H1 (cell line): Measurements from ENCODE around the gene FAM162A. TPM values are rescaled to one million over a fixed set of nuclear protein-coding genes. Genes with fewer than 3 reads are reported as not detected.

ENCODE experiments used
- CTCF ChIA-PET: fragments of 300-600 bp; sonication (Branson Sonifier 250); formaldehyde crosslinking; loops from one replicate; lab custom pipeline; 2021; ENCODE audit not compliant: partially characterized antibody; lab: Charles Lee
- POLR2A ChIA-PET: fragments of 300-600 bp; sonication (Branson Sonifier 250); formaldehyde crosslinking; loops from one replicate; lab custom pipeline; 2021; ENCODE audit warnings: inconsistent platforms; ENCODE audit not compliant: partially characterized antibody; lab: Charles Lee
- DNase-seq, 2 experiments: peaks; one replicate each; pipeline versions ENCODE4 v3.0.0 to v3.0.0-alpha.2; 2010 to 2022; ENCODE audit warnings: low spot score in 2 of 2, low read depth in 1 of 2, mixed read lengths in 1 of 2
- FAIRE-seq: peaks from 2 replicates; lab custom pipeline; 2011; peaks lifted over from hg19 to GRCh38; lab: Jason Lieb, UNC
- H2AFZ ChIP-seq: 2 replicates; pipeline ENCODE4 v1.8.1; 2012; ENCODE audit warnings: low read length, inconsistent platforms
- H2AK5ac ChIP-seq: 2 replicates; pipeline ENCODE4 v1.6.1; 2013; ENCODE audit warnings: low read depth, low read length
- H2BK120ac ChIP-seq: replicated peaks from 2 replicates; pipeline ENCODE3; 2013; ENCODE audit warnings: low read depth, low read length, inconsistent platforms
- H2BK12ac ChIP-seq: 2 replicates; pipeline ENCODE4 v1.6.1; 2013; ENCODE audit warnings: low read depth, low read length
- H2BK15ac ChIP-seq: 2 replicates; pipeline ENCODE4 v1.6.1; 2013; ENCODE audit warnings: low read length
- H2BK20ac ChIP-seq: 2 replicates; pipeline ENCODE4 v1.6.1; 2013; ENCODE audit warnings: low read length
- H2BK5ac ChIP-seq: 2 replicates; pipeline ENCODE4 v1.6.1; 2013; ENCODE audit warnings: low read depth, low read length
- H3K14ac ChIP-seq: 2 replicates; pipeline ENCODE4 v1.6.1; 2013; ENCODE audit warnings: inconsistent platforms; ENCODE audit not compliant: insufficient read length
- H3K18ac ChIP-seq: 2 replicates; pipeline ENCODE4 v1.6.1; 2013; ENCODE audit warnings: low read length; ENCODE audit errors: extremely low read depth
- H3K23ac ChIP-seq: 2 replicates; pipeline ENCODE4 v1.6.1; 2013; ENCODE audit warnings: inconsistent platforms; ENCODE audit not compliant: insufficient read length
- H3K23me2 ChIP-seq: 2 replicates; pipeline ENCODE4 v1.6.1; 2013; ENCODE audit warnings: low read depth, low read length
- H3K27ac ChIP-seq: 2 replicates; pipeline ENCODE4 v1.6.1; 2011; ENCODE audit warnings: low read depth, low read length, inconsistent platforms
- H3K27me3 ChIP-seq, 4 experiments: replicated peaks in 1 of 4; 1 replicate in 1 of 4; 2 replicates in 3 of 4; pipeline versions ENCODE4 v1.6.1 to v1.8.1; 2011 to 2013; ENCODE audit warnings: low read length in 3 of 4, mild to moderate bottlenecking in 3 of 4, inconsistent platforms in 2 of 4, mixed read lengths in 2 of 4, moderate library complexity in 1 of 4; ENCODE audit not compliant: control insufficient read depth in 3 of 4, insufficient read depth in 3 of 4; ENCODE audit errors: extremely low read depth in 1 of 4
- H3K36me3 ChIP-seq, 4 experiments: 2 replicates each; pipeline versions ENCODE4 v1.6.1 to v1.8.1; 2011 to 2013; ENCODE audit warnings: mild to moderate bottlenecking in 4 of 4, low read length in 3 of 4, moderate library complexity in 2 of 4, control low read depth in 1 of 4, inconsistent platforms in 1 of 4; ENCODE audit not compliant: insufficient read depth in 4 of 4, control insufficient read depth in 2 of 4
- H3K4ac ChIP-seq: replicated peaks from 2 replicates; pipeline ENCODE3; 2013; ENCODE audit warnings: low read length, low read depth, mixed read lengths, inconsistent platforms; ENCODE audit not compliant: insufficient read length
- H3K4me1 ChIP-seq, 4 experiments: replicated peaks in 1 of 4; 1 replicate in 1 of 4; 2 replicates in 3 of 4; pipeline versions ENCODE4 v1.6.1 to v1.8.1; 2011 to 2013; ENCODE audit warnings: low read length in 3 of 4, inconsistent platforms in 2 of 4, mixed read lengths in 1 of 4; ENCODE audit not compliant: insufficient read depth in 4 of 4, control insufficient read depth in 3 of 4
- H3K4me2 ChIP-seq, 2 experiments: 2 replicates each; pipeline versions ENCODE4 v1.6.1 to v1.8.1; 2011 to 2013; ENCODE audit warnings: low read depth in 2 of 2, low read length in 2 of 2, control low read depth in 1 of 2, inconsistent platforms in 1 of 2, mild to moderate bottlenecking in 1 of 2; ENCODE audit not compliant: insufficient read depth in 1 of 2
- H3K4me3 ChIP-seq, 4 experiments: fragments of 200-600, 300-600 bp in 1 of 4; sonication (generic), shearing (Covaris generic), sonication (Bioruptor Twin) in 1 of 4; 2 replicates each; pipeline versions ENCODE4 v1.5.1 to v1.8.1; 2011 to 2016; ENCODE audit warnings: low read length in 4 of 4, low read depth in 3 of 4, control low read depth in 2 of 4, inconsistent platforms in 2 of 4, mild to moderate bottlenecking in 2 of 4, mixed read lengths in 1 of 4, moderate library complexity in 1 of 4; ENCODE audit not compliant: insufficient read depth in 2 of 4; ENCODE audit errors: extremely low read depth in 1 of 4
- H3K56ac ChIP-seq: replicated peaks from 2 replicates; pipeline ENCODE3; 2013; ENCODE audit warnings: low read depth, mild to moderate bottlenecking, mixed read lengths, low read length, inconsistent platforms; ENCODE audit not compliant: insufficient read length
- H3K79me1 ChIP-seq: 2 replicates; pipeline ENCODE4 v1.6.1; 2013; ENCODE audit warnings: low read depth, low read length, control low read depth
- H3K79me2 ChIP-seq, 2 experiments: 2 replicates each; pipeline versions ENCODE4 v1.6.1 to v1.8.1; 2012 to 2013; ENCODE audit warnings: low read length in 2 of 2, mild to moderate bottlenecking in 2 of 2, inconsistent platforms in 1 of 2; ENCODE audit not compliant: insufficient read depth in 2 of 2, control insufficient read depth in 1 of 2
- H3K9ac ChIP-seq, 4 experiments: replicated peaks in 1 of 4; 1 replicate in 1 of 4; 2 replicates in 3 of 4; pipeline versions ENCODE4 v1.6.1 to v1.8.1; 2011 to 2013; ENCODE audit warnings: low read depth in 3 of 4, low read length in 3 of 4, control low read depth in 2 of 4, mild to moderate bottlenecking in 2 of 4, moderate library complexity in 2 of 4, inconsistent platforms in 1 of 4; ENCODE audit errors: extremely low read depth in 1 of 4
- H3K9me3 ChIP-seq, 2 experiments: 2 replicates each; pipeline versions ENCODE4 v1.6.1 to v1.8.1; 2012 to 2013; ENCODE audit warnings: mild to moderate bottlenecking in 2 of 2, moderate library complexity in 2 of 2, control low read depth in 1 of 2, inconsistent platforms in 1 of 2, low read depth in 1 of 2, low read length in 1 of 2, mixed read lengths in 1 of 2; ENCODE audit not compliant: insufficient read depth in 2 of 2
- H4K20me1 ChIP-seq, 2 experiments: replicated peaks in 1 of 2; 2 replicates each; pipeline versions ENCODE3 to v1.8.1; 2011 to 2013; ENCODE audit warnings: inconsistent platforms in 2 of 2, low read length in 2 of 2, mild to moderate bottlenecking in 1 of 2; ENCODE audit not compliant: insufficient read depth in 2 of 2, control insufficient read depth in 1 of 2
- H4K5ac ChIP-seq: 2 replicates; pipeline ENCODE4 v1.6.1; 2013; ENCODE audit warnings: low read length, low read depth, mixed read lengths, inconsistent platforms; ENCODE audit not compliant: insufficient read length
- H4K8ac ChIP-seq: 2 replicates; pipeline ENCODE4 v1.8.0; 2013; ENCODE audit warnings: mild to moderate bottlenecking, moderate library complexity, low read length, inconsistent platforms; ENCODE audit not compliant: insufficient read depth; ENCODE audit errors: extremely low read depth
- H4K91ac ChIP-seq: replicated peaks from 2 replicates; pipeline ENCODE3; 2013; ENCODE audit warnings: low read length, mixed read lengths, inconsistent platforms; ENCODE audit not compliant: insufficient read length
- ASH2L ChIP-seq: fragments of 200-600, 300-600 bp; sonication (generic); IDR thresholded peaks from one replicate; pipeline ENCODE4 v1.7.1; 2017; ENCODE audit warnings: low read length
- BRCA1 ChIP-seq: IDR thresholded peaks from 2 replicates; pipeline ENCODE4 v1.6.1; 2012; ENCODE audit warnings: low read depth, low read length, improper control_type of control experiment
- CBX5 ChIP-seq: fragments of 300-800, 300-1000 bp; sonication (generic); IDR thresholded peaks from 2 replicates; pipeline ENCODE4 v1.7.1; 2016; ENCODE audit warnings: antibody characterized with exemption, low read length, low read depth
- CEBPB ChIP-seq: IDR thresholded peaks from 2 replicates; pipeline ENCODE4 v1.6.1; 2012; ENCODE audit warnings: low read depth, low read length
- CHD1 ChIP-seq: IDR thresholded peaks from 2 replicates; pipeline ENCODE4 v1.6.1; 2012; ENCODE audit warnings: low read depth, low read length, improper control_type of control experiment
- CHD2 ChIP-seq: IDR thresholded peaks from 2 replicates; pipeline ENCODE4 v1.6.1; 2012; ENCODE audit warnings: low read length, improper control_type of control experiment
- EGR1 ChIP-seq: IDR thresholded peaks from 2 replicates; pipeline ENCODE4 v1.6.1; 2011; ENCODE audit warnings: low read depth, low read length, borderline replicate concordance
- MAFK ChIP-seq: IDR thresholded peaks from 2 replicates; pipeline ENCODE4 v1.6.1; 2012; ENCODE audit warnings: low read depth, mild to moderate bottlenecking, improper control_type of control experiment, low read length
- POLR2AphosphoS5 ChIP-seq: IDR thresholded peaks from 2 replicates; pipeline ENCODE4 v1.6.1; 2011; ENCODE audit warnings: low read depth, low read length
- RBBP5 ChIP-seq: IDR thresholded peaks from 2 replicates; pipeline ENCODE4 v1.7.1; 2012; ENCODE audit warnings: low read depth, mild to moderate bottlenecking, inconsistent platforms, low read length, moderate library complexity, borderline replicate concordance
- RFX5 ChIP-seq: IDR thresholded peaks from 2 replicates; pipeline ENCODE4 v1.6.1; 2011; ENCODE audit warnings: low read depth, low read length, improper control_type of control experiment, borderline replicate concordance
- SP2 ChIP-seq: IDR thresholded peaks from 2 replicates; pipeline ENCODE4 v1.6.1; 2012; ENCODE audit warnings: mild to moderate bottlenecking, low read length, inconsistent platforms
- YY1 ChIP-seq: IDR thresholded peaks from 2 replicates; pipeline ENCODE4 v1.6.1; 2011; ENCODE audit warnings: low read depth, mild to moderate bottlenecking, low read length
- WGBS, 2 experiments: shearing (Covaris generic) in 1 of 2; methylation state at CpG; one replicate each; pipeline versions ENCODE4 v1.1.6 to v1.1.7; 2013 to 2015; ENCODE audit warnings: low lambda C conversion rate in 2 of 2, mixed read lengths in 2 of 2, inconsistent platforms in 1 of 2, low coverage in 1 of 2, missing lambda C conversion rate in 1 of 2; ENCODE audit not compliant: insufficient replicate concordance in 2 of 2, insufficient coverage in 1 of 2, insufficient read length in 1 of 2; ENCODE audit errors: extremely low coverage in 1 of 2, missing lambda C conversion rate in 1 of 2; 5-methylcytosine and 5-hydroxymethylcytosine counted together
- polyA plus RNA-seq, 7 experiments: library from polyadenylated mRNA; depleted of rRNA in 3 of 7; stranded (reverse) in 5 of 7; unstranded in 2 of 7; fragments of >200 nt in 5 of 7; fragments of 200-250 nt in 2 of 7; gene quantifications; 1 replicate in 5 of 7; 2 replicates in 1 of 7; 4 replicates in 1 of 7; pipeline versions ENCODE4 v1.2.1 to v1.2.3, GENCODE V29; 2011 to 2013; ENCODE audit warnings: missing spikeins in 2 of 7, mixed read lengths in 2 of 7
- total RNA-seq: library from RNA; stranded (reverse); fragmentation: NEBNext Ultra II Directional; extraction: Animal tissue kit (Norgen Biotek cat#: 25700); gene quantifications from 2 replicates; pipeline ENCODE4 v1.2.1, GENCODE V29; 2021
- TF ChIP-seq, protein P1 (sequence below): IDR thresholded peaks from 2 replicates; pipeline ENCODE4 v1.6.1; 2012; ENCODE audit warnings: inconsistent platforms

Gene FAM162A
- total and polyA plus RNA-seq, 2 of the 8 experiments (the other 6 are each of a cell fraction or from before 2014, with no cell fraction given): 38.2 to 59.7 TPM

DNA sequence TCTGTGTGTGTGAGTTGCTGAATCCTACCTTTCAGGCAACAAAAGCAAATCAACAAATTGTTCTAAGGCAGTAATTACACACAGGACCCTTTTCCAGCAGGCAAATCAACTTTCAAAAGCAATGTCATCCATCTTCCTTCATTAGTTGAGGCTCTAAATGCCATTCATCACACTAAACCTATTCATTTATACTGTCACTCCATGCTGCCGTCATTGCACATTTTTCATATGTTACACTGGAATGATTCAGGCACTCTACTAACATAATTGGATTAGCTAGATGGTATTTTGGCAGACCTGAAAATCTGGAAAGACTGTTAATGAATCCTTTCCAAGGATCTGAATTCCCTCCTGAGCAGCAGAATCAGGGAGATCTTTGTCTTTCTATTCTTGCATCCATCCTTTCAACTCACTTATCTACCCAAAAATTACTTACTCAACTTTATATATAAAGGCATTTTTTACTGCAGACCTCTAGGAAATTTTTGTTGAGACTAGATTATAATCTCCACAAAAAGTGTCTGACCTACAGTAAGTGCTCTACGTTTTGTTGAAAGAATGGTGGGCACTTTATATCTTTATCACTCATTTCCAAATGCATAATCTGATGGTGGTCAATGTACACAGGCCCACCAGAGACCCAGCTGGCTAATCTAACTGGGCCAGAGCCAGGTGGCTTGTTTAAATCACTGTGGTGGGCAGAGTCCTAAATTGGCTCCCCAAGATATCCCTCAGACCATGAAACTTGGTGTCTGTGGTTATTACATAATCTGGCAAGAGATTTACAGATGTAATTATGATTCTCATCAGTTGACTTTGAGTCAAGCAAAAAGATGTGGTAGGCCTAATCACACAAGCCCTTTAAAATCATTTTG lies 25.9 kb upstream of the FAM162A start:
- H3K79me2 ChIP-seq: no peaks in the 10 kb centered on the region
- H3K23me2 ChIP-seq: no peaks in the 10 kb centered on the region
- no peak overlapping the region for H3K23ac ChIP-seq
- no peak overlapping the region for H2BK12ac ChIP-seq
- no peak overlapping the region for H2BK120ac ChIP-seq
- WGBS, 2 experiments: 93% methylated on average over 2 of the region's 2 CpGs; no CpG with 5 or more reads in 1 of the 2 experiments
- no peak overlapping the region for H3K27ac ChIP-seq
- H3K9me3 ChIP-seq: no peaks in the 10 kb centered on the region
- ChIA-PET CTCF (interaction anchor here (0.6 to 5.2 kb wide), 5 partner anchors 8 to 652 kb away, joined by 3 to 35 read pairs (median 5); no protein-coding TSS in a partner anchor), POLR2A (interaction anchor here (0.8 to 1.4 kb wide), 4 partner anchors 19 to 26 kb away, joined by 3 to 5 read pairs (median 4); partner anchors contain the start of genes FAM162A and MIX23)
- no peak overlapping the region for H3K9ac ChIP-seq
- no peak overlapping the region for H2BK5ac ChIP-seq
- no peak overlapping the region for H2AK5ac ChIP-seq
- H3K4ac ChIP-seq: no peak overlapping the region
- no peak overlapping the region for H2BK15ac ChIP-seq
- no peaks in the 10 kb centered on the region for H3K79me1 ChIP-seq
- no peak overlapping the region for H2AFZ ChIP-seq
- no peak for FAIRE-seq
- H4K8ac ChIP-seq: no peak overlapping the region
- peaks cover 0 to 2% of the 10 kb centered on the region in 2 experiments for H4K20me1 ChIP-seq
- H4K5ac ChIP-seq: no peak overlapping the region
- H3K4me3 ChIP-seq: no peak overlapping the region
- H3K36me3 ChIP-seq: peaks cover 0 to 23% (median 12%) of the 10 kb centered on the region in 4 experiments; a peak in 6 of 8 replicates
- DNase-seq: no peak
- H2BK20ac ChIP-seq: no peak overlapping the region
- H3K4me1 ChIP-seq: no peaks in the 10 kb centered on the region
- no peak overlapping the region for H3K4me2 ChIP-seq
- no peak overlapping the region for H4K91ac ChIP-seq
- no peak overlapping the region for H3K56ac ChIP-seq
- H3K14ac ChIP-seq: no peak overlapping the region
- H3K27me3 ChIP-seq: no peaks in the 10 kb centered on the region
- H3K18ac ChIP-seq: no peak overlapping the region
- TF ChIP-seq ASH2L (no peak), BRCA1 (no peak), SP2 (no peak), CBX5 (no peak), CEBPB (no peak), MAFK (no peak), CHD1 (no peak), YY1 (no peak), CHD2 (no peak), RFX5 (no peak), EGR1 (no peak), POLR2AphosphoS5 (no peak), RBBP5 (no peak)
- TF ChIP-seq, protein P1, sequence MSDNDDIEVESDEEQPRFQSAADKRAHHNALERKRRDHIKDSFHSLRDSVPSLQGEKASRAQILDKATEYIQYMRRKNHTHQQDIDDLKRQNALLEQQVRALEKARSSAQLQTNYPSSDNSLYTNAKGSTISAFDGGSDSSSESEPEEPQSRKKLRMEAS: no peak
